Activated CD4-positive, alpha-beta T cell treated with anti-CD3 and anti-CD28 coated beads for 4 hours (primary cell): Measurements from ENCODE around the gene DDX6.
"Not testable (repeated sequence)": the region's sequence is repeated elsewhere in the genome, so short reads cannot be mapped to it uniquely, and the experiment has no call there.

ENCODE experiments used
- DNase-seq, 2 donors: peaks; one replicate each; pipeline ENCODE4 v3.0.0-alpha.2; 2020

Gene DDX6

DNA sequence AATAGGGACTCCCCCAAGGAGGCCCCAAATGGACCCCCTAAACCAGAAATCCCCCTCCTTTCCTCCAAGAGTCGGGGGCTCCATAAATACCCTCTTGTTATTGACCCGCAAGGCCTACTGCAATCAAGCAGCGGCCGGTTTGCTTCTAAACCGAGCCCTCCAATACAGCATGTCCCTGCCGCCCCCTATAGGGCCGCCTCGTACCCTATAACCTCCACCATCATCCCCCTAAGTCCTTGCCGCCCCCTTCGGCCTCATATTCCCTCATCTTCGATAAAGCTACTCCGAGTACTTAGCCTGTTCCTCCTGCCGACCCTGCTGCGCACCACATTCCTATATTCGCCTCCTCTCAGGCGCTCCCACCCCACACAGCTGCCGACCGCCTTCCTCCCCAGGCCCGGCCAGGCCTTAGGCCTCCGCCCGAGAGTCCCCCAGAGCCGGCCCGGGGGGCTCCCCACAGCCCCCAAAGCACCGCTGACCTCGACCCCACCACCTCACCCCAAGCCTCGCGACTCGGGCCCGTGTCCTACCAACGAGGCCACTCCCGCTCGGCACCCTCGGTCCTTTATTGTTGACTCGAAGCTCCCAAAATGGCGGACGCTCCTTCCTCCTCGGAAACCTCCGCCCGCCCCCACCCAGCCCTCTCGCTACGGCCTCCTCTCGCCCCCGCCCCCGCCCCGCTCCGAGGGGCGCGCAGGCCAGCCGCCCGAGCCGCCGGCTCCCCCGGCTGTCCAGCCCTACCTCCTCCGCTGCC lies 430 bp downstream of the DDX6 start:
- DNase-seq = peak; percentile 50 to 54

DNA sequence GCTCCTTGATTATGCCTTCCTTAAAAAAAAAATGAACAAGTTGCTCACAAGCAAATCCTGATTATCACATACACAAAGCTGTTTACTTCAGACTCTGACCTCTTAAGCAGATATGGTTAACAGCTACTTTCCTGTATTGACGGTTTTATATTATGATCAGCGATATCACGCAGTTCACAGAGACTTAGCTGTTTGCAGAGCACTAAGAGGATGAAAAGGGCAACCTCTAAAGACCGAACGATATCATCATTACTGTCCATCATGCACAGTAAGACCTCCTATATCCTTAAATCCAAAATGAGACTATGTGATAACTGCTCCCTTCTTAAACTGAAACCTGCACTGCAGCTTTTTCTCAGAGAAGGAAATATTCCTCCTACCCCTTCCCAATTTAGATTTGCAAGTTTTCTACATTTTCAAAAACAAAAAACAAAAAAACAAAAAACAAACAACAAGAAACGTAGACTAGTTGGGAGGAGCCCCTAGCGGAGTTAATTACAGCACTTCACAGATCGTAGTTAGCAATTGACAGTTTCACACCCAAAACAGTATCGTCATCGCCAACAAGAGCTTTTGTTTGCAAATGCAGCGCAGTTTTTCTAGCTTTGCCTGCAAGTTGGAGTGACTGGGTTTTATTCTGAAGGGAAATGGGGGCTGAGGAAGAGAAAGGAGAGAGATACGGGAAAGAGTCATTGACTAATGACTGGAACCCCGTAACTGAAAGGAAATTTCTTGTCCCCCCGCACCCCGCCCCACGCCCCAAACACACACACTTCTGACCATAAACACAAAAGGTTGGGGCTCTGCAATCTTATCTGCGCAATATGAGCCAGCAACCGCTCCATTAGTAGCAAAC lies 1.2 kb downstream of the DDX6 start:
- peak; percentile 18 to 21 for DNase-seq

DNA sequence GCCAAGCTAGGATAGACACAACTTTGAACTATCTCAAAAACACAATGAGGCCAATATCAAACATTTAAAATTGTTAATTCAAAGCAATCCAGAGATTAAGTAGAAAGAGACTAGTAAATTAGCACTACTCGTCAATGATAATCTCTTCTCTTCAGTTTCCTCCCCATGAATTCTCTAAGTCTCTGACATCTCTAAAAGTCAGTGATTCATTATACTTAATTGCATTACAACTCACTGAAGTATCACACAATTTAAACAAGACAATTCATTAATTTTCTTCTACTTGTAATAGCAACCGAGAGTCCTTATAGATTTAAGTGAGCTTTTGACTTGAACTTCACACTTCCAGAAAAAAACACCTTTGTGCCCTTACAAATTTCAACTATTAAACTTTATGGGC lies 4.3 kb downstream of the DDX6 start:
- no peak for DNase-seq

DNA sequence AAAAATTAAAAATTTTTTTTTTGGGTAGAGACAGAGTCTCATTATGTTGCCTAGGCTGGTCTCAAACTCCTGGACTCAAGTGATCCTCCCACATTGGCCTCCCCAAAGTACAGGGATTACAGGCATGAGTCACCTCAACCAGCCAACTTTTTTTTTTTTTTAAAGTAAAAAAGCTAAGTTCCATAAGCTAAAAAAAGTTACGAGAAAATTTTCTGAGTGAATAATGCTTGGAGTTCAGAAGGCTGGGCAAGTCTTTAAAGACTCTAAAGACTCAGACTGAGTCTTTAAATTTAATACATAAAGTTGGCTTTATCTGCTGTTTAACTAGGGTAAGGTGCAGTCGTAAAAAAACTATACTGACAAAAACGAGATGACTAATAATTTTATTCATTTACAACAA lies 5.6 kb downstream of the DDX6 start:
- DNase-seq = peak; percentile 13 to 17

DNA sequence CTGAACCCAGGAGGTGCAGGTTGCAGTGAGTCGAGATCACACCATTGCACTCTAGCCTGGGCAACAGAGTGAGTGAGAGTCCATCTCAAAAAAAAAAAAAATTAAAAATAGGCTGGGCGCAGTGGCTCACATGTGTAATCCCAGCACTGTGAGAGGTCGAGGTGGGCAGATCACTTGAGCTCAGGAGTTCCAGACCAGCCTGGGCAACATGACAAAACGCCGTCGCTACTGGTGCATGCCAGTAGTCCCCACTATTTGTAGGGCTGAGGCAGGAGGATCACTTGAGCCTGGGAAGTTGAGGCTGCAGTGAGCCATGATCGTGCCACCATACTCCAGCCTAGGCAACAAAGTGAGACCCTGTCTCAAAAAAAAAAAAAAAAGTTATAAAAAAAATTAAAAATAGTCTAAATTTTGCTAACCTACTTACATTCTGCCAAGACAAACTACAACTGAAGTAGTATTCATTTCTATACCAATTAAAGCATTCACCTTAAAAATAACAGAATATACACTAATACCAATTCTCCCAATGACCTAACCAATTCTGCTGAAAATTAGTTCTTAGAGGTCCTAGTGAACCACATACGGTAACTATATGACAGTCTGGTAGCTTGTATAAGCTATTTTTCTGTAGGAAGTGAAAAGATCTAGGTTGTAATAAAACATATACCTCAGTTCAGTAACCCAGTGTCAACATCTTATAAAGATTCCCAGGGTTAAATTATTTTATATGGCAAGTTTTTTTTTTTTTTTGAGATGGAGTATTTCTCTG lies 7.1 kb downstream of the DDX6 start:
- DNase-seq = no peak

DNA sequence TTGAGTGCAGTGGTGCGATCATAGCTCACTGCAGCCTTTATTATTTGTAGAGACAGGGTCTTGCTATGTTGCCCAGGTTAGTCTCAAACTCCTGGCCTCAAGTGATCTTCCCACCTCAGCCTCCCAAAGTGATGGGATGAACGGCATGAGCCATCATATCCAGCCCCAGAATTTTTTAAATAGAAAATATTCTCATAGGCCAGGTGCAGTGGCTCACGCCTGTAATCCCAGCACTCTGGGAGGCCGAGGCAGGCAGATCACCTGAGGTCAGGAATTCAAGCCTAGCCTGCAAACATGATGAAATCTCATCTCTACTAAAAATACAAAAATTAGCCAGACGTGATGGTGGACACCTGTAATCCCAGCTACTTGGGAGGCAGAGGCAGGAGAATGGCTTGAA lies 7.6 kb downstream of the DDX6 start:
- DNase-seq = not testable (repeated sequence)

DNA sequence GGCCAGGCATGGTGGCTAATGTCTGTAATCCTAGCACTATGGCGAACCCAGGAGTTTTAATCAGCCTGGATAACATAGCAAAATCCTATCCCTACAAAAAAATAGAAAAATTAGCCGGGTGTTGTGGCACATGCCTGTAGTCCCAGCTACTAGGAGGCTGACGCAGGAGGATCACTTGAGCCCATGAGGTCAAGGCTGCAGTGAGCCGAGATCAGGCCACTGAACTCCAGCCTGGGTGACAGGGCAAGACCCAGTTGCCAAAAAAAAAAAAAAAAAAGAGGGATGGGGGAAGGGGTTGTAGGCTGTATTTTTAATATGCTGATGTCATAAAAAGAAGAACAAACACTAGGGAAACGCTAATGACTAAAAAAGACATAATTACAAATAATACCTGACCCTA lies 12.1 kb downstream of the DDX6 start:
- DNase-seq = no peak

DNA sequence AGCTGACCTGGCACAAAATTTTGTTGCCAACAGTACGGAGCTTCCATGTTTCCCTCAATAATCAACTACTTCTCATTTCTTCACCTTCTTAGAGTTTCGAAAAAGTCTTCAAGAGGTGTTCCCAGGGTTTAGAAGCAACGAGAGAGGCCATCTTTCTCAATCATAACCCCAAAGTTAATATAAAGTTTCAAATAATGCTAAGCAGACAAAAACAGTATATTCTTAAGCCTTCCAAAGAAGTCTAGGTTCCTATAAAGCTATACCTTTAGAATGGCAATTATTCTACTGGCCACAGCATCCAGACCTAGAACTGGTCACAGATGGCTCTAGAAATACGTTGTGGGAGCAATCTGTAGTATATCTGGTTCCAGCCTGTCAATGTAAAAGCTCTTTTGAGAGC lies 16.9 kb downstream of the DDX6 start:
- no peak for DNase-seq

DNA sequence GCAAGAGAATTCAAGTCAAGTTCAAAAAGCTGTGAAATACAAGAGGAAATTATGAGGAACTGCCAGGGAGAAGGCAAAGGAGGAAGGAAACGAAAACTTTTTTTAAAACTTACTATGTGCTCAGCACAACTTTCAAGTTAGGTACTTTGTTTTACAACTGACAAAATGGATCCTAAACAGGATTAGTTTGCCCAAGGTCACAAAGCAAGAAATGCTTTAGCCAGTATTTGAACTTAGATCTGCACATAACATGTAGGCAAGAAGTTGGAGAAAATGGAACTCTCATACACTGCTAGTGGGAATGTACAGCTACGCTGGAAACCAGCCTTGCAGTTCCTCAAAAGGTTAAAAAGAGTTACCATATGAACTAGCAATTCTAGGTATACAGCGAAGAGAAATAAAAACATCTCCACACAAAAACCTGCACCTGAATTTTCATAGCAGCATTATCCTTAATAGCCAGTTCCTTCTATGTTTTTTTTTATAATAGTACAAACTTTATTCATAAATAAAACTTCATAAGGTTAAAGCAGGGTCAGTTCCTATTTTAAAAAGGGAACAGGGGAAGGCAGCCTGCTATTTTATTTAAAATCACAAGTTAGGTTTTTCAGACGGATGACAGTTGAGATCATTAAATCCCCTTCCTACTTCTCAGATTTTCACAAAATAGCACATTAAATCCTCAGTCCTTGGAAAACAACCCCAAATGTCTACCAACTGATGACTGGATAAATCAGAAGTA lies 19.2 kb downstream of the DDX6 start:
- no peak for DNase-seq

DNA sequence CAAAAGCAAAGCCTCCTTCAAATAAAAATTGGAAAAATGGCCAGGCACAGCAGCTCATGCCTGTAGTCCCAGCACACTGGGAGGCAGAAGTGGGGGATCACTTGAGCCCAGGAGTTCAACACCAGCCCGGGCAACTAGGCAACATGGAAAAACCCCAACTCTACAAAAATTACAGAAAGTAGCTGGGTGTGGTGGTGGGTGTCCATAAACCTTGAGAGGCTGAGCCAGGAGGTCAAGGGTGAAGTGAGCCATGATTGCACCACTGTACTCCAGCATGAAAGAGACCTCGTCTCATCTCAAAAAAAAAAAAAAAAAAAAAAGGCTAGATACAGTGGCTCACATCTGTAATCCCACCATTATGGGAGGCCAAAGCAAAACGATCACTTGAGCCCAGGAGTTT lies 22.3 kb downstream of the DDX6 start:
- no peak for DNase-seq

DNA sequence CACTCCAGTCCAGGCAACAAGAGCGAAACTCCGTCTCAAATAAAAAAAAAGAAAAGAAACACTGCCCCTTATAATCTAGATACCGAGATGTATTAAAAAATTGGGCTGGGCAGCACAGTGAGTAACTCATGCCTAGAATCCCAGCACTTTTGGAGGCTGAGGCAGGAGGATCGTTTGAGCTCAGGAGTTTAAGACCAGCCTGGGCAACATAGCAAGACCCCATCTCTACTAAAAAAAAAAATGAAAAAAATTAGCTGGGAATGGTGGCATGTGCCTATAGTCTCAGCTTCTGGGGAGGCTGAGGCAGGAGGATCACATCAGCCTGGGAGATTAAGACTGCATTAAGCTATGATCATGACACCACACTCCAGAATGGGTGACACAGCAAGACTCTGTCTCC lies 24.9 kb downstream of the DDX6 start:
- no peak for DNase-seq

DNA sequence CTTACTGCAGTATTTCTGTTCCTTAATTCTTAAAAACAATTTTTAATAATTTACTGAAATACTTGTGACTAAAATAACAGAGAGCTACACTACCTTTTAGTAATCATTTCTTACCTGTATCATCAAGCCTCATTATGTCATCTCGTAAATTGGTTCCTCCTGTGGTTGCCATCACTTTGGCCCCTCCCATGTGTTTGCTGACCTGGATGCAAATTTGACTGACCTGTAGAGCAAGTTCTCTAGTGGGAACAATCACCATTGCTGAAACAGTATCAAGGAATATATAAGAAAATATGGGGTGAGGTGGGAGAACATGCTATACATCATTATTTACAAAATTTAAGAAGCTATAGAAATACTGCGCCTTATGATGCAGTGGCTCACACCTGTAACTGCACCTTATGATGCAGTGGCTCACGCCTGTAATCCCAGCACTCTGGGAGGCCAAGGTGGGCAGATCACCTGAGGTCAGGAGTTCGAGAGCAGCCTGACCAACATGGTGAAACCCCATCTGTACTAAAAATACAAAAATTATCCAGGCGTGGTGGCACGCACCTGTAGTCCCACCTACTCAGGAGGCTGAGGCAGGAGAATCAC lies 25.8 kb downstream of the DDX6 start:
- not testable (repeated sequence) for DNase-seq

DNA sequence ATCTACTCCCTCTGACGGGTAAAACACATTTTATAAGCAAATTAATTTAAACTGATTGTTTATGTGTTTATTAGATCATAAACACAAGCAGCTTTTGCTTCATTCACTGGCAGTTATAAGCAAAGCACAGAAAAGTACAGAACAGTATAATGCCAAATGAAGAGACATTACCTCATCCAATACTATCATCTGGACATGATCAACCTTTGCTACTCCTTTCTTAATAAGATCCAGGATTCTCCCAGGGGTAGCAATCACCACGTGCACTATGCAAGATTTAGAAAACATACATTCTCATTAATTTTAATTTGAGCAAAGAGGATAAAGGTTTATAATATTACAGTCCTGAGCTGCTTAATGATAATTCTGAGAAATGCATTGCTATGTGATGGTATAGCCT lies 27.9 kb downstream of the DDX6 start:
- no peak for DNase-seq

DNA sequence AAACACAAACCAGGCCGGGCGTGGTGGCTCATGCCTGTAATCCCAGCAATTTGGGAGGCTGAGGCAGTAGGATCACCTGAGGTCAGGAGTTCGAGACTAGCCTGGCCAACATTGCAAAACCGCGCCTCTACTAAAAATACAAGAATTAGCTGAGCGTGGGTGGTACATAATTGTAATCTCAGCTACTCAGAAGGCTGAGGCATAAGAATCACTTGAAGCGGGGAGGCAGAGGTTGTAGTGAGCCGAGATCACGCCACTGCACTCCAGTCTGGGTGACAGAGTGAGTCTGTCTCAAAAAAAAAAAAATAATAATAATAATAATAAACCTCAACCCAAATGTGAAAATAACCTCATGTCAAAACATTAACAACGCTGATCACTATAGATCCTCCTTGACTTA lies 29.0 kb downstream of the DDX6 start:
- DNase-seq = not testable (repeated sequence)

DNA sequence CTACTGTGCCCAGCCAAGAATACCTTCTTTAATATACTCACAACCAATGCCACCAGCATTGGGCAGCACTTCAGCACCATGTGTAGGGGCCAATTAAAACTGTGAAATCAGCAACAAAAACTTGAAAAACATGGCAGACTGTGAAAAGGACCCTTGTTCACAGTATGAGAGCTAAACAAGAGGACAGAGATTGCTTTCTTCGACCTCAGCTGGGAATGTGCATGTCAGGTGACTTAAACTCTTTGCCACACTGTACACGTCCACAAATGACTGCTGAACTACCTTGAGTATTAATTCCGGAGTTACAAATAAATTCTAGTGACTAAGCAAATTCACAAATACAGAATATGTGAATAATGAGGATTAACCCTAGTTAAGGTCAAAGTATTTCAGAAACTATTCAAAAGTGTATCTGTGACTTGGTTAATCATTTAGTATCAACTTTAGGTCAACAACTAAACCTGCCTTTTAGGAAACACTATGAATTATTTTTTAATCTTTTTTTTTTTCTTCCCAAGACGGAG lies 33.0 kb downstream of the DDX6 start:
- DNase-seq = no peak

DNA sequence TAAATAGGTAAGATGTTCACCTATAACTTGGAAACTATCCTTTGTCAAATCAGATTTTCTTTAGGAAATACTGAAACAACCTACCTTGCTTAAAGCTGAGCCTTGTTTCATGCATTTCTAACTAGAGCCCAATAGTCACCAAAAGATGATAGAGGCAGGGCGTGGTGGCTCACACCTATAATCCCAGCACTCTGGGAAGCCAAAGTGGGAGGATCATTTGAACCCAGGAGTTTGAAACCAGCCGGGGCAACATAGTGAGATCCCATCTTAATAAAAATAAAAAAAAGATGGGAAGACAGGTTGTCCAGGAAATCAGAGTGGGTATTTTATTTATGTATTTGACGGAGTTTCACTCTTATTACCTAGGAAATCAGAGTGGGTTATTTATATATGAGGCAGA lies 38.3 kb downstream of the DDX6 start:
- DNase-seq = no peak

DNA sequence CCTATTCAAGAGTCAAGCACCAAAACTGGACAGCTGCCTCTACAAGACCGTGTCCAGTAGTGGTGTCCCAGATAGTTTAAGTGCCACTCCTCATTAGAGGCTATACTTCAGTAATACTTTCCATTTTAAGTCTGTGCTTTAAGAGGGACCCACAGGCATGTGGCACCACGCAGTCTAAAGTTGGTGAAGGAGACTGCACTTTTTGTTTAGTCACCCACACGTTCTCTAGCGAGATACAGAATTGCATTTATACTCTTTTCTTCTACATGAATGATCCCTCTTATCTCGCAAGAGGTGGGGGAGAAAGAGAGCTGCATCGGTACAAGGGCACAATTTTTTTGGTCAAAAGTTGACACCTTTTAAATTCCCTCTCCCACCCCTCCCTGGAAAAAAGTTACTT lies 41.5 kb downstream of the DDX6 start:
- DNase-seq = no peak

DNA sequence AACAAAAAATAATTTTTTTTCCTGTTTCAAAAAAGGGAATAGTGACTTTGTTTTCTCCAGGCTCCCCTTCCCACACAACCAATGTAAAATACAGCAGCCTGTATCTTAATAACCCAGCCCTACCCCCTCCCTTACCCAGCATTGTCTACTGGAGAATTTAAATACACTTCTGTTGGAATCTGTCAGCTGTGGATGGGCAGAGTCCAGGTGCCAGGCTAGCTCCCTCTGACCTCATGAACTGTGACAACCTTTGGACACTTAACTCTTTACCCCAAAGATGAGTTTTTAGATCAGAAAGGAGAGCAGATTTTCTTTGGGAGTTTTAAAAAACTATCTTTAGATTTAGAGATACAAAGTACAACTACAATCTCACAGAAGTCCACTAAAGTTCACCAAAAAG lies 42.9 kb downstream of the DDX6 start:
- no peak for DNase-seq

DNA sequence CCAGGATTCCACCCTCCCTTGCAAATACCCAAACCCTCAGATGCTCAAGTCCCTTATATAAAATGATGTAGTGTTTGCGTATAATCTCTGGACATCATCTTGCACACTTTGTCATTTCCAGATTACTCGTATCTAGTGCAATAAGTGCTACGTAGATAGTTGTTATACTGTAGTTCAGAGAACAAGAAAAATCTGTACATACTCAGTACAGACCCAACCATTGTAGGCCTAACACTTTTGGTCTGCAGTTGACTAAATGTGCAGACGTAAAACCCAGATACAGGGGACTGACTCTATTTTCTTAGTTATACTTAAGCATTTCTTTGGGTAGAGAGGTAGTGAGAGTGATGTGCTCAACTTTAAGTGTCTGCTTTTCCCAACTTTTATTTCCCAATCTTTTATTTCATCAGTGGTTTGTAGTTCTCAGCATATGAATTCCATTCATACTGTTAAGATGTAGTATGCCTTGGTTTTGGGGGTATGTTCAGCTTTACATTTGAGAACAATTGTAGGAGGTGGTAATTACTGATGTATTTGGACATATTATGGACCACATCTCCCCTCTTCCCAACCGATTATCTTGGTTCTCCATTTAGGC lies 43.9 kb downstream of the DDX6 start:
- no peak for DNase-seq

DNA sequence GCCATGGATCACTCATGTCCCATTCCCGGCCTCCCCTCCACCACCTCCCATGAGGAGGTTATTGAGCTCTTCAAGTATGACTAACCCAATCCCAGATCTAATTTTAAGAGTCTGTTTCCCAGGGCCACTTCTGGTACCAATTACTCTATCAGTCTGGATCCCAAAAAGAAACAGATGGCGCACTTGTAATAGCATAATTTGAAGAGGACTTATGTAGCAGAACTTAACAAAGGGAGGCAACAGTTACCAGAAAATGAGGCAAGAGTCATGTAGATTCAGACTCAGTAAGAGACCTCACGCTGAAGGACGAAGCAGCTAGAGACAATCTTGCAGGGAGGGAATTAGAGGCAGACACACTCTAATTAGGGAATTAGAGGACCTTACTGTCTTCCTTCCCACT lies 46.9 kb downstream of the DDX6 start:
- no peak for DNase-seq

DNA sequence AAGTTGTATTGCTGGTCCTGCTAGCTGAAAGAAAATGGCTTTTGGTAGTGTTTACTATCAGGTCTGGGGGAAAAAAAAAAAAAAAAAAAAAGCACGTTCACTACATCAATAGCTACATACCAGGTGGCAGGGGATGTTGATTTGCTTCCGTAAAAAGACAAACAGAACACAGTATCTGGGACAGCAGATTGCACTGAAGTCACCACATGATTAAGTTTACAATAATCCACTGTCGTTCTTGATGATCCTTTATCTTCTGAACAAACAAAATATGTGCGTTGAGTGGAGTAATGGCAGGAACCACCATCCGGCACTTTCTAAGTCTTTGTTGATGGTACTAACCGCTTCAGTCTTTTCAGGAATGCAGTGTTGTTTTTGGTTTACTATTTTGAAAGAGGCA lies 48.7 kb downstream of the DDX6 start:
- no peak for DNase-seq

DNA sequence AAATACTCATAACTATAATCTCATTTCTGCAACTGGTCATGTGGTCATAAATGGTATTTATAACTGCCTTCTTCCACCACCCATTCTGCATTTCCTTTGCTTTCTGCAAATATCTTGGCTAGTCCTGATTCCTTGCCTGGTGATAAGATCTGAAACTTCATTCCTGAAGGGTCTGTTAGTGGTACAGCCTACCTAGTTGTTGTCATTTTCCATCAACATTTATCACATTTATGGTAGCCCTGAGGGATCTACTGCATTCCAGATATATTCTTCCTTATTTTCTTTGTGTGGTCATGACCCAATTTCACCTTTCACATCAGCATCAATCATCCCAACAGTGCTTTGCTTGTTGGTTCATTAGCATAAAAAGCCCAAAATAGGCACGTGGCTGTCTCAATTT lies 50.1 kb downstream of the DDX6 start:
- no peak for DNase-seq
